HCT116 (cell line): Measurements from ENCODE around the gene GRAMD4. TPM values are rescaled to one million over a fixed set of nuclear protein-coding genes. Genes with fewer than 3 reads are reported as not detected.

Experiments
- ATAC-seq: fragments of 200-7000 bp; cut with Tn5 transposase; 2 replicates; pipeline ENCODE4 v1.9.1; 2020; ENCODE audit warnings: mild to moderate bottlenecking, moderate library complexity
- BruUV-seq: library from RNA; stranded (reverse); fragments of 400-500 nt; replicated peaks from 2 replicates; lab custom pipeline; 2021; lab: Mats Ljungman, UMichigan
- CTCF ChIA-PET: fragments of 300-600 bp; sonication (Branson Sonifier 250); formaldehyde crosslinking; loops from one replicate; lab custom pipeline; 2021; ENCODE audit warnings: antibody characterized with exemption; lab: Charles Lee
- POLR2A ChIA-PET: fragments of 300-600, 350-600 bp; sonication (Branson Sonifier 250); formaldehyde crosslinking; loops from one replicate; lab custom pipeline; 2021; ENCODE audit warnings: antibody characterized with exemption; lab: Charles Lee
- RAD21 ChIA-PET, 2 experiments: fragments of 300-600 bp; sonication (Branson Sonifier 250); formaldehyde crosslinking; loops; one replicate each; lab custom pipeline; 2023; ENCODE audit warnings: low total read pairs in 2 of 2; ENCODE audit not compliant: uncharacterized antibody in 2 of 2, unreplicated experiment in 2 of 2, low non-redundant PET in 1 of 2; lab: Charles Lee
- DNase-seq: peaks from one replicate; pipeline ENCODE4 v3.0.0-alpha.2; 2010; ENCODE audit warnings: low read depth, low spot score
- H2AFZ ChIP-seq: fragments of 200-600 bp; shearing (Covaris generic), sonication (generic); 2 replicates; pipeline ENCODE4 v1.6.1; 2017; ENCODE audit warnings: low read depth, mixed run types, mixed read lengths, antibody characterized with exemption, low read length; ENCODE audit not compliant: poor library complexity, severe bottlenecking
- H3K27ac ChIP-seq: 2 replicates; pipeline ENCODE4 v1.5.1; 2012; ENCODE audit warnings: low read depth, low read length
- H3K27me3 ChIP-seq: fragments of 200-600 bp; sonication (generic); 2 replicates; pipeline ENCODE4 v1.6.1; 2016; ENCODE audit warnings: mixed run types, low read length, mixed read lengths; ENCODE audit not compliant: insufficient read depth
- H3K36me3 ChIP-seq, 2 experiments: fragments of 200-500 bp in 1 of 2; fragments of 200-600 bp in 1 of 2; sonication (Bioruptor generic) in 1 of 2; sonication (generic) in 1 of 2; 2 replicates each; pipeline versions ENCODE4 v1.5.1 to v1.6.1; 2014 to 2016; ENCODE audit warnings: low read length in 2 of 2, inconsistent platforms in 1 of 2, mixed read lengths in 1 of 2, mixed run types in 1 of 2; ENCODE audit not compliant: insufficient read depth in 2 of 2, control insufficient read depth in 1 of 2
- H3K4me1 ChIP-seq, 2 experiments: fragments of 200-600 bp in 1 of 2; sonication (generic) in 1 of 2; 2 replicates each; pipeline versions ENCODE4 v1.5.1 to v1.6.1; 2012 to 2017; ENCODE audit warnings: low read length in 2 of 2, inconsistent platforms in 1 of 2, mild to moderate bottlenecking in 1 of 2, mixed read lengths in 1 of 2, mixed run types in 1 of 2, moderate library complexity in 1 of 2; ENCODE audit not compliant: insufficient read depth in 2 of 2, control insufficient read depth in 1 of 2
- H3K4me2 ChIP-seq: fragments of 200-600 bp; sonication (generic); 2 replicates; pipeline ENCODE4 v1.6.1; 2017; ENCODE audit warnings: mixed run types, low read length, mixed read lengths
- H3K4me3 ChIP-seq, 2 experiments: fragments of 200-600 bp in 1 of 2; sonication (generic) in 1 of 2; replicated peaks in 1 of 2; 2 replicates each; pipeline ENCODE4 v1.5.1; 2011 to 2016; ENCODE audit warnings: low read length in 2 of 2, control low read depth in 1 of 2, low read depth in 1 of 2, mild to moderate bottlenecking in 1 of 2, mixed read lengths in 1 of 2, mixed run types in 1 of 2
- H3K79me2 ChIP-seq: fragments of 200-600 bp; sonication (generic); 2 replicates; pipeline ENCODE4 v1.6.1; 2017; ENCODE audit warnings: mild to moderate bottlenecking, mixed run types, low read length, moderate library complexity, mixed read lengths; ENCODE audit not compliant: insufficient read depth
- H3K9ac ChIP-seq: fragments of 200-600 bp; sonication (generic); 2 replicates; pipeline ENCODE4 v1.6.1; 2016; ENCODE audit warnings: low read length, mixed read lengths
- H3K9me2 ChIP-seq: fragments of 200-600 bp; sonication (generic), shearing (Covaris generic); 2 replicates; pipeline ENCODE4 v1.6.1; 2017; ENCODE audit warnings: mixed run types, mild to moderate bottlenecking, moderate library complexity; ENCODE audit not compliant: insufficient read depth
- H3K9me3 ChIP-seq, 2 experiments: fragments of 200-500 bp in 1 of 2; fragments of 200-600 bp in 1 of 2; sonication (Bioruptor generic) in 1 of 2; sonication (generic) in 1 of 2; 2 replicates each; pipeline ENCODE4 v1.6.1; 2014 to 2017; ENCODE audit warnings: low read length in 2 of 2, mixed read lengths in 2 of 2, inconsistent platforms in 1 of 2, low read depth in 1 of 2, mild to moderate bottlenecking in 1 of 2, mixed run types in 1 of 2, moderate library complexity in 1 of 2; ENCODE audit not compliant: control insufficient read depth in 1 of 2, insufficient read depth in 1 of 2
- H4K20me1 ChIP-seq: fragments of 200-600 bp; sonication (generic), shearing (Covaris generic); 2 replicates; pipeline ENCODE4 v1.6.1; 2017; ENCODE audit warnings: mixed run types, mild to moderate bottlenecking, moderate library complexity; ENCODE audit not compliant: insufficient read depth
- ATF3 ChIP-seq: IDR thresholded peaks from 2 replicates; pipeline ENCODE4 v1.6.1; 2012
- CBX3 ChIP-seq: IDR thresholded peaks from 2 replicates; pipeline ENCODE4 v1.6.1; 2012; ENCODE audit warnings: low read depth
- CEBPB ChIP-seq: IDR thresholded peaks from 2 replicates; pipeline ENCODE4 v1.6.1; 2012; ENCODE audit warnings: low read depth
- CTCF ChIP-seq, 3 experiments: fragments of 200-600 bp in 1 of 3; sonication (generic) in 1 of 3; IDR thresholded peaks in 2 of 3; conservative IDR thresholded peaks in 1 of 3; 2 replicates each; pipeline ENCODE4 v1.5.1; 2012 to 2017; ENCODE audit warnings: low read depth in 2 of 3, low read length in 2 of 3, antibody characterized with exemption in 1 of 3, borderline replicate concordance in 1 of 3, control low read depth in 1 of 3, mild to moderate bottlenecking in 1 of 3, mixed read lengths in 1 of 3, mixed run types in 1 of 3, moderate library complexity in 1 of 3; ENCODE audit not compliant: insufficient read depth in 1 of 3
- ELF1 ChIP-seq: IDR thresholded peaks from 2 replicates; pipeline ENCODE4 v1.6.1; 2012; ENCODE audit warnings: low read depth, borderline replicate concordance
- EZH2 ChIP-seq: fragments of 200-600 bp; sonication (generic); IDR thresholded peaks from 2 replicates; pipeline ENCODE4 v1.6.1; 2017; ENCODE audit warnings: antibody characterized with exemption, mixed run types
- EZH2phosphoT487 ChIP-seq: fragments of 200-600 bp; IDR thresholded peaks from 2 replicates; pipeline ENCODE4 v1.6.1; 2018; ENCODE audit warnings: antibody characterized with exemption, borderline replicate concordance
- JUND ChIP-seq: IDR thresholded peaks from 2 replicates; pipeline ENCODE4 v1.6.1; 2012
- MAX ChIP-seq: IDR thresholded peaks from 2 replicates; pipeline ENCODE4 v1.6.1; 2012
- POLR2AphosphoS5 ChIP-seq: IDR thresholded peaks from 2 replicates; pipeline ENCODE4 v1.6.1; 2011; ENCODE audit warnings: mild to moderate bottlenecking, low read depth, low read length, moderate library complexity
- RAD21 ChIP-seq: IDR thresholded peaks from 2 replicates; pipeline ENCODE4 v1.6.1; 2012; ENCODE audit warnings: low read depth, mild to moderate bottlenecking
- REST ChIP-seq: IDR thresholded peaks from 2 replicates; pipeline ENCODE4 v1.6.1; 2012; ENCODE audit warnings: low read depth
- SIN3A ChIP-seq: IDR thresholded peaks from 2 replicates; pipeline ENCODE4 v1.6.1; 2012; ENCODE audit warnings: low read depth
- ZBTB33 ChIP-seq: IDR thresholded peaks from 2 replicates; pipeline ENCODE4 v1.6.1; 2011; ENCODE audit warnings: mild to moderate bottlenecking, low read length, moderate library complexity; ENCODE audit not compliant: insufficient replicate concordance; ENCODE audit errors: extremely low read depth
- ZFX ChIP-seq: fragments of 450-650 bp; IDR thresholded peaks from 2 replicates; pipeline ENCODE4 v1.6.1; 2017
- intact Hi-C: fragments of 100-400 bp; cut with micrococcal nuclease; formaldehyde crosslinking; loops from 2 replicates; pipeline ENCODE4 v1.10.0; 2022
- total RNA-seq: library from RNA; stranded (reverse); gene quantifications from one replicate; pipeline ENCODE4 v1.2.1, GENCODE V29; 2021; ENCODE audit not compliant: unreplicated experiment

GRAMD4 gene
- total RNA-seq, 1 experiment from 2014 or later = 25.8 TPM

GRCh38 chr22:46584081-46584921, 35.9 kb upstream of the GRAMD4 start:
- no peaks in the 10 kb centered on the region for H3K36me3 ChIP-seq
- peaks cover 3 to 14% of the 10 kb centered on the region in 2 experiments; a peak in 2 of 4 replicates for H3K4me1 ChIP-seq
- ChIA-PET CTCF (no interaction called here), RAD21 (no interaction called here), POLR2A (no interaction called here)
- no peaks in the 10 kb centered on the region for H3K9me2 ChIP-seq
- no peak for DNase-seq
- H3K4me2 ChIP-seq = no peak overlapping the region
- H3K79me2 ChIP-seq = peaks cover 13% of the 10 kb centered on the region
- ATAC-seq = no peak
- H2AFZ ChIP-seq = no peak overlapping the region
- H3K27ac ChIP-seq = no peak overlapping the region
- TF ChIP-seq ZBTB33 (no peak), ATF3 (no peak), CBX3 (no peak), POLR2AphosphoS5 (no peak), MAX (no peak), JUND (no peak), ZFX (no peak), EZH2phosphoT487 (no peak), EZH2 (no peak), CEBPB (no peak), RAD21 (no peak), ELF1 (no peak), CTCF (IDR thresholded peaks at IDR 0.05 in 2 of 3, conservative IDR thresholded peaks at IDR 0.05 in 1 of 3; ENCODE audit: borderline replicate concordance in 1 of 3, insufficient read depth in 1 of 3, low read depth in 2 of 3, low read length in 2 of 3) (no peak), SIN3A (no peak), REST (no peak)
- H3K9me3 ChIP-seq = no peaks in the 10 kb centered on the region
- no peak overlapping the region for H3K4me3 ChIP-seq
- no TSS peak for BruUV-seq
- intact Hi-C loops = no loop called here
- no peaks in the 10 kb centered on the region for H4K20me1 ChIP-seq
- H3K9ac ChIP-seq = no peak overlapping the region
- H3K27me3 ChIP-seq = no peaks in the 10 kb centered on the region
